Gastroesophageal sphincter (tissue), 4 donors: Measurements from ENCODE around the gene TENT5C. TPM values are rescaled to one million over a fixed set of nuclear protein-coding genes. Genes with fewer than 3 reads are reported as not detected.

Experiments
- ATAC-seq: fragments of 150-250 bp; one replicate; pipeline ENCODE4 v1.9.1; 2016; ENCODE audit warnings: mild to moderate bottlenecking, moderate library complexity
- H3K27ac ChIP-seq, 4 donors: fragments of 200-600 bp; sonication (generic) in 3 of 4; 1 replicate in 3 of 4; 2 replicates in 1 of 4; pipeline ENCODE4 v1.5.1; 2016 to 2019
- H3K27me3 ChIP-seq: fragments of 200-600 bp; sonication (generic); one replicate; pipeline ENCODE4 v1.5.1; 2019
- H3K36me3 ChIP-seq, 2 donors: fragments of 200-600 bp; sonication (generic); one replicate each; pipeline ENCODE4 v1.5.1; 2019; ENCODE audit warnings: control low read depth in 1 of 2
- H3K4me1 ChIP-seq, 3 donors: fragments of 200-600 bp; sonication (generic); 1 replicate in 2 of 3; 2 replicates in 1 of 3; pipeline ENCODE4 v1.5.1; 2016 to 2019; ENCODE audit warnings: control low read depth in 2 of 3
- H3K4me3 ChIP-seq, 2 donors: fragments of 200-600 bp; sonication (generic); one replicate each; pipeline ENCODE4 v1.5.1; 2019; ENCODE audit warnings: mild to moderate bottlenecking in 1 of 2, moderate library complexity in 1 of 2
- H3K9me3 ChIP-seq, 3 donors: fragments of 200-600 bp; sonication (generic); one replicate each; pipeline ENCODE4 v1.5.1; 2017 to 2019; ENCODE audit warnings: control low read depth in 2 of 3
- EP300 ChIP-seq: sonication (generic); formaldehyde crosslinking; IDR thresholded peaks from one replicate; pipeline ENCODE4 v1.6.1; 2017; ENCODE audit warnings: antibody characterized with exemption, mild to moderate bottlenecking
- POLR2A ChIP-seq, 2 donors: fragments of 450-650 bp; IDR thresholded peaks; one replicate each; pipeline ENCODE4 v1.6.1; 2017; ENCODE audit warnings: antibody characterized with exemption in 2 of 2, mild to moderate bottlenecking in 2 of 2, moderate library complexity in 1 of 2
- POLR2AphosphoS5 ChIP-seq: sonication (generic); formaldehyde crosslinking; IDR thresholded peaks from one replicate; pipeline ENCODE4 v1.6.1; 2017; ENCODE audit warnings: antibody characterized with exemption
- WGBS, 2 donors: methylation state at CpG; one replicate each; pipeline ENCODE4 v1.1.5; 2018; ENCODE audit warnings: low coverage in 1 of 2; 5-methylcytosine and 5-hydroxymethylcytosine counted together
- total RNA-seq, 4 donors: library from RNA; depleted of rRNA; stranded (reverse); fragments of >200 nt; gene quantifications; one replicate each; pipeline ENCODE4 v1.1.0, GENCODE V29; 2016
- TF ChIP-seq, protein P1 (sequence below), 4 experiments: fragments of 200-600 bp in 2 of 4; fragments of 450-650 bp in 2 of 4; sonication (generic) in 1 of 4; IDR thresholded peaks; one replicate each; pipeline ENCODE4 v1.5.1; 2017 to 2019; ENCODE audit warnings: antibody characterized with exemption in 4 of 4, mild to moderate bottlenecking in 2 of 4, moderate library complexity in 2 of 4

The TENT5C gene
- total RNA-seq, 4 donors from 2014 or later: 1.5 to 6.1 (median 3.2) TPM

- H3K36me3 ChIP-seq: no peaks in the 10 kb centered on the region
- WGBS, 2 donors: 77 to 89% methylated on average over 5 of the region's 5 CpGs
- TF ChIP-seq POLR2A (IDR thresholded peaks at IDR 0.05): no peak
- no peak for TF ChIP-seq EP300
- TF ChIP-seq, protein P1, sequence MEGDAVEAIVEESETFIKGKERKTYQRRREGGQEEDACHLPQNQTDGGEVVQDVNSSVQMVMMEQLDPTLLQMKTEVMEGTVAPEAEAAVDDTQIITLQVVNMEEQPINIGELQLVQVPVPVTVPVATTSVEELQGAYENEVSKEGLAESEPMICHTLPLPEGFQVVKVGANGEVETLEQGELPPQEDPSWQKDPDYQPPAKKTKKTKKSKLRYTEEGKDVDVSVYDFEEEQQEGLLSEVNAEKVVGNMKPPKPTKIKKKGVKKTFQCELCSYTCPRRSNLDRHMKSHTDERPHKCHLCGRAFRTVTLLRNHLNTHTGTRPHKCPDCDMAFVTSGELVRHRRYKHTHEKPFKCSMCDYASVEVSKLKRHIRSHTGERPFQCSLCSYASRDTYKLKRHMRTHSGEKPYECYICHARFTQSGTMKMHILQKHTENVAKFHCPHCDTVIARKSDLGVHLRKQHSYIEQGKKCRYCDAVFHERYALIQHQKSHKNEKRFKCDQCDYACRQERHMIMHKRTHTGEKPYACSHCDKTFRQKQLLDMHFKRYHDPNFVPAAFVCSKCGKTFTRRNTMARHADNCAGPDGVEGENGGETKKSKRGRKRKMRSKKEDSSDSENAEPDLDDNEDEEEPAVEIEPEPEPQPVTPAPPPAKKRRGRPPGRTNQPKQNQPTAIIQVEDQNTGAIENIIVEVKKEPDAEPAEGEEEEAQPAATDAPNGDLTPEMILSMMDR (IDR thresholded peaks at IDR 0.05): no peak
- no peak for TF ChIP-seq POLR2AphosphoS5
- no peak for ATAC-seq
- H3K27ac ChIP-seq: no peak overlapping the region
- no peak overlapping the region for H3K4me3 ChIP-seq
- H3K9me3 ChIP-seq: no peaks in the 10 kb centered on the region
- H3K27me3 ChIP-seq: no peaks in the 10 kb centered on the region
- H3K4me1 ChIP-seq: peaks cover 0 to 7% (median 0%) of the 10 kb centered on the region in 3 donors
Measured at GRCh38 chr1:117571496-117571895, 34.4 kb upstream of the TENT5C start.

GRCh38 chr1:117572546-117572945 lies 33.3 kb upstream of the TENT5C start:
- no peak for ATAC-seq
- no peaks in the 10 kb centered on the region for H3K36me3 ChIP-seq
- H3K27me3 ChIP-seq: no peaks in the 10 kb centered on the region
- no peak overlapping the region for H3K4me3 ChIP-seq
- TF ChIP-seq POLR2A (IDR thresholded peaks at IDR 0.05): no peak
- TF ChIP-seq, protein P1 (IDR thresholded peaks at IDR 0.05): no peak
- TF ChIP-seq POLR2AphosphoS5: no peak
- TF ChIP-seq EP300: no peak
- H3K4me1 ChIP-seq: peaks cover 0 to 7% (median 0%) of the 10 kb centered on the region in 3 donors
- H3K9me3 ChIP-seq: no peaks in the 10 kb centered on the region
- WGBS, 2 donors: 71 to 83% methylated on average over 1 to 3 of the region's 4 CpGs
- no peak overlapping the region for H3K27ac ChIP-seq

- Histone ChIP-seq H3K27ac (no peak overlapping the region), H3K36me3 (no peaks in the 10 kb centered on the region), H3K4me3 (no peak overlapping the region), H3K9me3 (no peaks in the 10 kb centered on the region), H3K4me1 (peaks cover 0 to 7% (median 0%) of the 10 kb centered on the region in 3 donors), H3K27me3 (no peaks in the 10 kb centered on the region)
- no peak for ATAC-seq
- 48% methylated on average over 3 of the region's 10 CpGs; no CpG with 5 or more reads in 1 of the 2 donors for WGBS, 2 donors
- no peak for TF ChIP-seq POLR2AphosphoS5
- TF ChIP-seq POLR2A (IDR thresholded peaks at IDR 0.05): no peak
- TF ChIP-seq EP300: no peak
- TF ChIP-seq, protein P1 (IDR thresholded peaks at IDR 0.05): no peak
Measured at GRCh38 chr1:117573386-117574023, 32.3 kb upstream of the TENT5C start.

DNA sequence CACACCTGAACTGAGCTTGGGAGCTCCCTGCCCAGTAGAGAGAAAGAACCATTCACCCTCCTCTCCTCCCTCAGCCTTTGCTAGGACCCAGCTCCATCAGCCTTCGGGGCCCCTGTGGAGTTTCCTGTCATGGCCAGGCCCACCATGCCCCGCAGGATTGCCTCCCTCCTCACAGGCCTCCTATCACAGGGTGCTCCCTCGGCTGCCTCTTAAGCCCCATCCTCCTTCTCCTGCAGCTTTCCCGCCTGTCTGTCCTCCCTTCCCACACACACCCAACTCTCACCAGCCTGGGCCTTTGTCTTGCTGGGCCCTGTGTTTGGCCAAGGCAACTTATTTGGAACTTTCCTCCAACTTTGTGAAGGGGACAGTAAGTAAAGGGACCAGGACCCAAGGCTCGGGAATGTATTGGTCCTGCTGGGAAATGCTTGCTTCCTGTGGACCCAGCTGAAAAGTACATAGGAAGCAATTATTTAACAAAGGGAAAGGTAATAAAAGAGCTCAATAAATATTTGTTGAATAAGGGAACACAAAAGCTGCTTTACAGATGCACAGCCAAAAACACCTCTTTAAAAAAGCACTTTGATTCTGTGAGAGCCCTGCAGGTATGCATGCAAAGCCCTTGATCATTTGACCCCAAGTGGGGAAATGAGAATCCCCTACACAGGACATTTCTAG lies 31.6 kb upstream of the TENT5C start:
- Histone ChIP-seq H3K4me3 (no peak overlapping the region), H3K27me3 (no peaks in the 10 kb centered on the region), H3K4me1 (peaks cover 0 to 6% (median 0%) of the 10 kb centered on the region in 3 donors), H3K36me3 (no peaks in the 10 kb centered on the region), H3K27ac (no peak overlapping the region), H3K9me3 (no peaks in the 10 kb centered on the region)
- 79 to 82% methylated on average over 4 of the region's 5 CpGs for WGBS, 2 donors
- no peak for ATAC-seq
- TF ChIP-seq EP300 (no peak), POLR2AphosphoS5 (no peak), POLR2A (IDR thresholded peaks at IDR 0.05) (no peak)
- TF ChIP-seq, protein P1 (IDR thresholded peaks at IDR 0.05): no peak
